Osteoblast (primary cell): ENCODE measurements around the gene MPPED1. TPM values are rescaled to one million over a fixed set of nuclear protein-coding genes. Genes with fewer than 3 reads are reported as not detected.

Experiments
- DNase-seq: peaks from one replicate; pipeline ENCODE4 v3.0.0; 2011; ENCODE audit warnings: low spot score, mixed read lengths; ENCODE audit not compliant: insufficient read length; ENCODE audit errors: missing footprints
- H2AFZ ChIP-seq: 2 replicates; pipeline ENCODE4 v1.6.0; 2011; ENCODE audit warnings: mild to moderate bottlenecking, low read length
- H3K27ac ChIP-seq: 2 replicates; pipeline ENCODE4 v1.5.1; 2011; ENCODE audit warnings: mild to moderate bottlenecking, low read depth, low read length, moderate library complexity
- H3K27me3 ChIP-seq: 2 replicates; pipeline ENCODE4 v1.6.0; 2012; ENCODE audit warnings: mild to moderate bottlenecking, control low read depth, inconsistent platforms, low read length, moderate library complexity; ENCODE audit not compliant: insufficient read depth
- H3K36me3 ChIP-seq: 2 replicates; pipeline ENCODE4 v1.5.1; 2011; ENCODE audit warnings: mild to moderate bottlenecking, low read length, control low read depth, moderate library complexity; ENCODE audit not compliant: insufficient read depth
- H3K4me1 ChIP-seq: 2 replicates; pipeline ENCODE4 v1.5.1; 2011; ENCODE audit warnings: mild to moderate bottlenecking, low read length, control low read depth, moderate library complexity; ENCODE audit not compliant: insufficient read depth
- H3K4me2 ChIP-seq: 2 replicates; pipeline ENCODE4 v1.6.0; 2011; ENCODE audit warnings: mild to moderate bottlenecking, low read length; ENCODE audit not compliant: insufficient read depth
- H3K4me3 ChIP-seq: fragments of 200-600 bp; sonication (generic); 3 replicates; pipeline ENCODE4 v1.5.1; 2012; ENCODE audit warnings: mild to moderate bottlenecking, low read length, inconsistent platforms; ENCODE audit not compliant: insufficient read depth
- H3K79me2 ChIP-seq: 2 replicates; pipeline ENCODE4 v1.6.0; 2012; ENCODE audit warnings: mild to moderate bottlenecking, low read length, control low read depth, inconsistent platforms; ENCODE audit not compliant: insufficient read depth
- H3K9me3 ChIP-seq: 2 replicates; pipeline ENCODE4 v1.5.1; 2011; ENCODE audit warnings: low read depth, low read length, control low read depth
- H4K20me1 ChIP-seq: 2 replicates; pipeline ENCODE4 v1.6.0; 2012; ENCODE audit warnings: mild to moderate bottlenecking, low read length, control low read depth; ENCODE audit not compliant: insufficient read depth
- CTCF ChIP-seq: IDR thresholded peaks from 2 replicates; pipeline ENCODE4 v1.5.1; 2011; ENCODE audit warnings: mild to moderate bottlenecking, low read depth, low read length, moderate library complexity; ENCODE audit errors: extremely low read depth
- total RNA-seq: library from RNA; depleted of rRNA; stranded (reverse); fragments of >200 nt; gene quantifications from 2 replicates; pipeline ENCODE4 v1.2.3, GENCODE V29; 2012

MPPED1 gene
- total RNA-seq, 1 donor, result not detected

- no peaks in the 10 kb centered on the region for H3K79me2 ChIP-seq
- H2AFZ ChIP-seq, result no peak overlapping the region
- peaks cover 54% of the 10 kb centered on the region for H3K27me3 ChIP-seq
- H3K36me3 ChIP-seq, result no peaks in the 10 kb centered on the region
- no peak overlapping the region for H3K27ac ChIP-seq
- no peak overlapping the region for H3K4me3 ChIP-seq
- H4K20me1 ChIP-seq, result no peaks in the 10 kb centered on the region
- H3K9me3 ChIP-seq, result no peaks in the 10 kb centered on the region
- no peak for DNase-seq
- H3K4me1 ChIP-seq, result no peaks in the 10 kb centered on the region
- TF ChIP-seq CTCF, result no peak
- no peak overlapping the region for H3K4me2 ChIP-seq
These were observed 3.9 kb downstream of the MPPED1 start for GRCh38 chr22:43415681-43416080.

GRCh38 chr22:43417555-43417954, 5.7 kb downstream of the MPPED1 start:
- Histone ChIP-seq H3K4me1 (no peaks in the 10 kb centered on the region), H3K36me3 (no peaks in the 10 kb centered on the region), H3K4me3 (no peak overlapping the region), H3K27ac (no peak overlapping the region), H4K20me1 (no peaks in the 10 kb centered on the region), H3K4me2 (no peak overlapping the region), H2AFZ (no peak overlapping the region), H3K27me3 (peaks cover 45% of the 10 kb centered on the region), H3K9me3 (no peaks in the 10 kb centered on the region), H3K79me2 (no peaks in the 10 kb centered on the region)
- no peak for DNase-seq
- TF ChIP-seq CTCF, result no peak

- Histone ChIP-seq H3K9me3 (no peaks in the 10 kb centered on the region), H4K20me1 (no peaks in the 10 kb centered on the region), H3K27me3 (peaks cover 42% of the 10 kb centered on the region), H2AFZ (no peak overlapping the region), H3K4me1 (no peaks in the 10 kb centered on the region), H3K27ac (no peak overlapping the region), H3K4me2 (no peak overlapping the region), H3K4me3 (no peak overlapping the region), H3K36me3 (no peaks in the 10 kb centered on the region), H3K79me2 (no peaks in the 10 kb centered on the region)
- no peak for TF ChIP-seq CTCF
- no peak for DNase-seq
These were observed 6.4 kb downstream of the MPPED1 start for GRCh38 chr22:43418079-43418825.

- no peak for TF ChIP-seq CTCF
- no peaks in the 10 kb centered on the region for H3K36me3 ChIP-seq
- no peaks in the 10 kb centered on the region for H4K20me1 ChIP-seq
- no peaks in the 10 kb centered on the region for H3K9me3 ChIP-seq
- H3K4me1 ChIP-seq, result no peaks in the 10 kb centered on the region
- H3K27me3 ChIP-seq, result peaks cover 42% of the 10 kb centered on the region
- no peak overlapping the region for H3K4me3 ChIP-seq
- no peak overlapping the region for H2AFZ ChIP-seq
- no peak for DNase-seq
- no peak overlapping the region for H3K27ac ChIP-seq
- H3K4me2 ChIP-seq, result no peak overlapping the region
- H3K79me2 ChIP-seq, result no peaks in the 10 kb centered on the region
These were observed 7.7 kb downstream of the MPPED1 start for GRCh38 chr22:43419371-43420080.
